CD14-positive monocyte (primary cell): ENCODE data around the gene NPAS3. TPM values are rescaled to one million over a fixed set of nuclear protein-coding genes. Genes with fewer than 3 reads are reported as not detected.

Experiments
- DNase-seq, 3 donors: peaks; one replicate each; pipeline ENCODE4 v3.0.0-alpha.2; 2011 to 2022
- H2AFZ ChIP-seq: 2 replicates; pipeline ENCODE4 v1.6.0; 2012; ENCODE audit warnings: mild to moderate bottlenecking, low read depth, low read length, inconsistent platforms; ENCODE audit not compliant: insufficient read depth, poor library complexity, severe bottlenecking
- H3K27ac ChIP-seq, 2 donors: 1 replicate in 1 of 2; 2 replicates in 1 of 2; pipeline ENCODE4 v1.5.1; 2012 to 2013; ENCODE audit warnings: low read length in 2 of 2, control low read depth in 1 of 2, inconsistent platforms in 1 of 2, low read depth in 1 of 2, mild to moderate bottlenecking in 1 of 2
- H3K27me3 ChIP-seq, 2 donors: one replicate each; pipeline versions ENCODE4 v1.6.0 to v1.6.1; 2011 to 2013; ENCODE audit warnings: low read length in 2 of 2; ENCODE audit not compliant: control insufficient read depth in 2 of 2, insufficient read depth in 2 of 2
- H3K36me3 ChIP-seq, 2 donors: replicated peaks in 1 of 2; 1 replicate in 1 of 2; 2 replicates in 1 of 2; pipeline versions ENCODE4 v1.5.1 to v1.6.1; 2012 to 2013; ENCODE audit warnings: low read length in 2 of 2, control low read depth in 1 of 2, inconsistent platforms in 1 of 2, mild to moderate bottlenecking in 1 of 2; ENCODE audit not compliant: insufficient read depth in 2 of 2, control insufficient read depth in 1 of 2
- H3K4me1 ChIP-seq, 2 donors: 1 replicate in 1 of 2; 2 replicates in 1 of 2; pipeline versions ENCODE4 v1.5.1 to v1.6.1; 2012 to 2013; ENCODE audit warnings: low read length in 2 of 2, control low read depth in 1 of 2, inconsistent platforms in 1 of 2, mild to moderate bottlenecking in 1 of 2, moderate library complexity in 1 of 2; ENCODE audit not compliant: insufficient read depth in 2 of 2, control insufficient read depth in 1 of 2
- H3K4me2 ChIP-seq: replicated peaks from 2 replicates; pipeline ENCODE3; 2012; ENCODE audit warnings: low read length, moderate library complexity, mild to moderate bottlenecking; ENCODE audit not compliant: poor library complexity, severe bottlenecking; ENCODE audit errors: extremely low read depth
- H3K4me3 ChIP-seq, 3 experiments: fragments of 200-600 bp in 1 of 3; sonication (generic) in 1 of 3; replicated peaks in 1 of 3; 1 replicate in 2 of 3; 2 replicates in 1 of 3; pipeline ENCODE4 v1.5.1; 2011 to 2013; ENCODE audit warnings: low read length in 3 of 3, mild to moderate bottlenecking in 3 of 3, control low read depth in 2 of 3, low read depth in 2 of 3, inconsistent platforms in 1 of 3, moderate library complexity in 1 of 3
- H3K79me2 ChIP-seq: 2 replicates; pipeline ENCODE4 v1.6.0; 2012; ENCODE audit warnings: mild to moderate bottlenecking, control low read depth, inconsistent platforms, low read length, moderate library complexity; ENCODE audit not compliant: insufficient read depth
- H3K9ac ChIP-seq: 2 replicates; pipeline ENCODE4 v1.6.0; 2017; ENCODE audit warnings: low read length, mild to moderate bottlenecking; ENCODE audit not compliant: insufficient read depth, poor library complexity, severe bottlenecking
- H3K9me3 ChIP-seq, 2 donors: replicated peaks in 1 of 2; 1 replicate in 1 of 2; 2 replicates in 1 of 2; pipeline versions ENCODE4 v1.5.1 to v1.6.1; 2012 to 2013; ENCODE audit warnings: low read length in 2 of 2, control low read depth in 1 of 2; ENCODE audit not compliant: control insufficient read depth in 1 of 2, insufficient read depth in 1 of 2
- H4K20me1 ChIP-seq: 2 replicates; pipeline ENCODE4 v1.6.0; 2012; ENCODE audit warnings: mild to moderate bottlenecking, low read length, control low read depth, moderate library complexity; ENCODE audit not compliant: insufficient read depth
- H3K27ac Mint-ChIP-seq, 7 donors: one replicate each; pipeline ENCODE4 v1.8.0; 2020; ENCODE audit warnings: mild to moderate bottlenecking in 7 of 7, mixed read lengths in 7 of 7, moderate library complexity in 6 of 7, inconsistent platforms in 2 of 7
- H3K27me3 Mint-ChIP-seq, 3 donors: one replicate each; pipeline ENCODE4 v1.8.0; 2021 to 2022; ENCODE audit warnings: low read depth in 3 of 3, mild to moderate bottlenecking in 3 of 3, mixed read lengths in 3 of 3, moderate library complexity in 3 of 3, inconsistent platforms in 1 of 3
- H3K36me3 Mint-ChIP-seq, 2 donors: one replicate each; pipeline ENCODE4 v1.8.0; 2020; ENCODE audit warnings: mixed read lengths in 2 of 2, inconsistent platforms in 1 of 2, mild to moderate bottlenecking in 1 of 2
- H3K4me1 Mint-ChIP-seq: one replicate; pipeline ENCODE4 v1.8.0; 2020; ENCODE audit warnings: mild to moderate bottlenecking, mixed read lengths
- H3K4me3 Mint-ChIP-seq, 2 donors: one replicate each; pipeline ENCODE4 v1.8.0; 2020; ENCODE audit warnings: mild to moderate bottlenecking in 2 of 2, mixed read lengths in 2 of 2, moderate library complexity in 1 of 2
- H3K9me3 Mint-ChIP-seq, 7 donors: one replicate each; pipeline ENCODE4 v1.8.0; 2020 to 2022; ENCODE audit warnings: mixed read lengths in 7 of 7, mild to moderate bottlenecking in 6 of 7, moderate library complexity in 6 of 7, inconsistent platforms in 2 of 7
- CTCF ChIP-seq: fragments of 200-600 bp; IDR thresholded peaks from one replicate; pipeline ENCODE4 v1.8.0; 2022; ENCODE audit warnings: antibody characterized with exemption, mild to moderate bottlenecking
- WGBS: methylation state at CpG from one replicate; pipeline ENCODE4 v1.1.5; 2013; ENCODE audit warnings: missing lambda C conversion rate; ENCODE audit not compliant: insufficient coverage; 5-methylcytosine and 5-hydroxymethylcytosine counted together
- intact Hi-C, 2 donors: fragments of 100-400 bp; cut with micrococcal nuclease; formaldehyde crosslinking; loops; one replicate each; pipeline versions ENCODE4 v1.15.0 to v1.15.1; 2023
- polyA plus RNA-seq, 3 donors: library from polyadenylated mRNA; depleted of rRNA in 1 of 3; unstranded in 2 of 3; stranded (reverse) in 1 of 3; fragments of 300-500 nt in 2 of 3; fragments of >200 nt in 1 of 3; fragmentation: Illumina TruSeq in 2 of 3; gene quantifications; 1 replicate in 2 of 3; 2 replicates in 1 of 3; pipeline ENCODE4 v1.2.3, GENCODE V29; 2012 to 2021

Gene NPAS3
- polyA plus RNA-seq, 3 donors, result not detected

GRCh38 chr14:33461036-33461435, 522.4 kb downstream of the NPAS3 start:
- no CpG with 5 or more reads among the region's 4 CpGs for WGBS
- Histone ChIP-seq H3K4me3 (no peak overlapping the region), H3K27ac (no peak overlapping the region), H3K4me2 (no peak overlapping the region), H3K4me1 (no peaks in the 10 kb centered on the region), H3K9me3 (no peaks in the 10 kb centered on the region), H3K9ac (no peak overlapping the region), H4K20me1 (no peaks in the 10 kb centered on the region), H2AFZ (no peak overlapping the region), H3K36me3 (no peaks in the 10 kb centered on the region), H3K79me2 (no peaks in the 10 kb centered on the region), H3K27me3 (no peaks in the 10 kb centered on the region)
- Mint-ChIP-seq H3K9me3 (no peaks in the 10 kb centered on the region), H3K36me3 (no peaks in the 10 kb centered on the region), H3K27me3 (peaks cover 0 to 2% (median 0%) of the 10 kb centered on the region in 3 donors), H3K4me3 (no peak overlapping the region), H3K4me1 (no peaks in the 10 kb centered on the region), H3K27ac (no peak overlapping the region)
- no peak for TF ChIP-seq CTCF
- intact Hi-C loops, result no loop called here
- DNase-seq, result no peak

- Mint-ChIP-seq H3K27me3 (peaks cover 0 to 2% (median 0%) of the 10 kb centered on the region in 3 donors), H3K4me1 (no peaks in the 10 kb centered on the region), H3K36me3 (no peaks in the 10 kb centered on the region), H3K27ac (no peak overlapping the region), H3K9me3 (no peaks in the 10 kb centered on the region), H3K4me3 (no peak overlapping the region)
- Histone ChIP-seq H3K9ac (no peak overlapping the region), H3K4me2 (no peak overlapping the region), H4K20me1 (no peaks in the 10 kb centered on the region), H3K27ac (no peak overlapping the region), H3K4me1 (no peaks in the 10 kb centered on the region), H2AFZ (no peak overlapping the region), H3K4me3 (no peak overlapping the region), H3K9me3 (no peaks in the 10 kb centered on the region), H3K79me2 (no peaks in the 10 kb centered on the region), H3K36me3 (no peaks in the 10 kb centered on the region), H3K27me3 (no peaks in the 10 kb centered on the region)
- WGBS, result no CpG with 5 or more reads among the region's 2 CpGs
- intact Hi-C loops, result no loop called here
- no peak for DNase-seq
- TF ChIP-seq CTCF, result no peak
These were observed 525.1 kb downstream of the NPAS3 start for GRCh38 chr14:33463731-33464130.
